HUES6 (cell line): ENCODE results near the gene KLHL17.

ENCODE experiments used
- H3K27ac ChIP-seq: 2 replicates; pipeline ENCODE4 v1.7.0; 2013; ENCODE audit warnings: low read depth, mild to moderate bottlenecking, low read length, inconsistent platforms
- H3K27me3 ChIP-seq: 2 replicates; pipeline ENCODE4 v1.6.1; 2013; ENCODE audit warnings: low read length; ENCODE audit not compliant: control insufficient read depth, insufficient read depth
- H3K36me3 ChIP-seq: 2 replicates; pipeline ENCODE4 v1.6.1; 2013; ENCODE audit warnings: low read length; ENCODE audit not compliant: control insufficient read depth, insufficient read depth
- H3K4me1 ChIP-seq: 2 replicates; pipeline ENCODE4 v1.6.1; 2013; ENCODE audit warnings: low read length; ENCODE audit not compliant: control insufficient read depth, insufficient read depth
- H3K4me3 ChIP-seq: 2 replicates; pipeline ENCODE4 v1.5.1; 2013; ENCODE audit warnings: low read depth, low read length
- H3K9ac ChIP-seq: one replicate; pipeline ENCODE4 v1.6.1; 2013; ENCODE audit warnings: mild to moderate bottlenecking, low read length
- H3K9me3 ChIP-seq: 2 replicates; pipeline ENCODE4 v1.6.1; 2013; ENCODE audit warnings: low read depth, low read length; ENCODE audit not compliant: control insufficient read depth, insufficient read depth

KLHL17 gene

DNA sequence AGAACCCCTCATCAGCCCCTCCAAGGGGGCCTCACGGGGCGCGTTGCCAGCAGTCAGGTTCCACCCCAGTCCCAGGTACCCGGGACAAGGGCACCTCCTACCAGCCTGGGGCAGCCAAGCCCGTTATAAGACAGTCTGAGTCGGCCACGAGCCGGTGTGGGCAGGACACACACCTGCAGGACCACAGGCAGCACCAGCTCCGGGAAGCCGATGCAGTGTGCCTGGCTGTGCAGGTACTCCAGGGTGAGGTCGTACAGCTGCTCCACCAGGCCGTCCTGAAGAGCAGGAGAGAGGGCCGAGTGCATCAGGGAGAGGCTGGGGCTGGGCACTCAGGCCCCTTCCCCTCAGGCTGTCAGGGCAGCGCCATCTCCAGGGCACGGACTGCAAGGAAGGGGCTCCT is 12.4 kb upstream of the KLHL17 start:
- Histone ChIP-seq H3K4me3 (no peak overlapping the region), H3K36me3 (peaks cover 78% of the 10 kb centered on the region), H3K9me3 (no peaks in the 10 kb centered on the region), H3K27me3 (peaks cover 8% of the 10 kb centered on the region), H3K9ac (no peak overlapping the region), H3K27ac (no peak overlapping the region), H3K4me1 (peaks cover 4% of the 10 kb centered on the region)

DNA sequence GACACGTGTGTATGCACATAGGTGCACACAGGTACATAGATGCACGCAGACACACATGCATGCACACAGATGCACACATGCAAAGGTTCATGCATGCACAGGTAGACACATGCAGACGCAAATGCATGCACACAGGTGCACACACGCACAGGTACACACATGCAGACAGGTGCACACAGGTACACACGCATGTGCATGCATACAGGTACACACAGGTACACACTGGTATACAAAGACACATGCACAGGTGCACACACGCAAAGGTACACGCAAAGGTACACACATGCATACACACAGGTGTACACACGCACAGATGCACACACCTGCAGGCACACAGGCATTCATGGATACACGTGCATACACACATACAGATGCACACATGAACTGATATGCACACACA is 10.1 kb upstream of the KLHL17 start:
- no peaks in the 10 kb centered on the region for H3K4me1 ChIP-seq
- no peak overlapping the region for H3K4me3 ChIP-seq
- no peaks in the 10 kb centered on the region for H3K9me3 ChIP-seq
- H3K9ac ChIP-seq: no peak overlapping the region
- H3K27me3 ChIP-seq: no peaks in the 10 kb centered on the region
- H3K36me3 ChIP-seq: peaks cover 97% of the 10 kb centered on the region
- H3K27ac ChIP-seq: no peak overlapping the region

DNA sequence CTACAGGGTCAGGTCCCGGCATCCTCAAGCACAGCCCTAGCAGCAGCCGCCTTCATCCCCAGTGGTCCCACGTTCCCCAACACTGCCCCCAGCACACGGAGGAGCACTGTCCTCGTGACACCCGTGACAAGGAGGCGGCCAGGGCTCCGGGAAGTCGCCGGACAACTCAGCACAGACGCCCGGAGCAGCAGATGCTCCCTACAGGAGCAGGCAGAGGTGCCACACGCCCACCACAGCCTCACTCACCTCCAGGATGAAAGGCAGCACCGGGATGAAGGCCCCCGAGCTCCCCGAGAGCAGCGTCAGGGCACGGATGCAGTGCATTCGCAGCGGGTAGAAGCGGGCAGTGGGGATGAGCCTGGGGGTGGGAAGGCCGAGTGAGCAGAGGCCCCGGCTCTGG is 9.5 kb upstream of the KLHL17 start:
- H3K36me3 ChIP-seq: peaks cover 97% of the 10 kb centered on the region
- no peaks in the 10 kb centered on the region for H3K9me3 ChIP-seq
- H3K27me3 ChIP-seq: no peaks in the 10 kb centered on the region
- no peak overlapping the region for H3K9ac ChIP-seq
- no peak overlapping the region for H3K27ac ChIP-seq
- no peaks in the 10 kb centered on the region for H3K4me1 ChIP-seq
- H3K4me3 ChIP-seq: no peak overlapping the region

DNA sequence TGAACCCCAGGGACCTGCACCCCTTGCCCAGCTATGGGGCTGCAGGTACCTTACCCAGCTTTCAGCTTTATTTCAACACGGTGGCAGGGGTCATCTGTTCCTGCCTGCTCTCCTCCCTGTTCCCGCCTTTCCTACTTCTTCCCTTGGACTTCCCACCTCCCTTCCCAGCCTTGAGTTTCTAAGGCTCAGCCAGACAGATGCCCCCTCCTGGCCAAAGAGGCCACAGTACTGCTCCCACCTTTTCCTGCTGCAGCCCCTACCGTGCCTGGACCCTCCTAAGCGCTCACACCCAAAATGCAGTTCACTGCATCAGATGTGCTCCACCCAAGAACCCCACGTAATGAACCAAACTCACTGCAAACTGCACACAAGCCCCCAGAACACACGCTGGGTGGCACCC is 9.0 kb upstream of the KLHL17 start:
- H3K9ac ChIP-seq: no peak overlapping the region
- H3K9me3 ChIP-seq: no peaks in the 10 kb centered on the region
- no peaks in the 10 kb centered on the region for H3K4me1 ChIP-seq
- peaks cover 97% of the 10 kb centered on the region for H3K36me3 ChIP-seq
- H3K27me3 ChIP-seq: no peaks in the 10 kb centered on the region
- H3K4me3 ChIP-seq: no peak overlapping the region
- H3K27ac ChIP-seq: no peak overlapping the region

DNA sequence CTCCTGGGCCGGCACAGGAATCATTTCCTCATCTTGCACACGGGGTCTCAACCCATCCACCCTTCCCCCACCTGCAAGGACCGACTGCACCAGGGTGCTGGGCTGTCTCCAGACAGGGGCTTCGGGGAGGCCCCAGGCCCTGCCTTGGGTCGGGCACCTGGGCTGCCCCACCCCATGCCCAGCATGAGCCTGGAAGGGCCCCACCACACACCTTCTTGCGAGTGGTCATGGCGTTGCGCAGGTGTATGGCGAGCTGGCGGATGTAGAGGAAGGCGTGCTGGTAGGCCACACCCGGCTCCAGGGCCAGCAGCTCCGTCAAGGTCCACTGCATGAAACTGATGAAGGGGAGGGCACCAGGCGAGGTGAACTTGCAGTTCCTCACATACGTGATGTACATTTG is 8.2 kb upstream of the KLHL17 start:
- H3K36me3 ChIP-seq: peaks cover 97% of the 10 kb centered on the region
- H3K4me3 ChIP-seq: no peak overlapping the region
- H3K4me1 ChIP-seq: no peaks in the 10 kb centered on the region
- H3K9ac ChIP-seq: no peak overlapping the region
- H3K9me3 ChIP-seq: no peaks in the 10 kb centered on the region
- no peak overlapping the region for H3K27ac ChIP-seq
- H3K27me3 ChIP-seq: no peaks in the 10 kb centered on the region

DNA sequence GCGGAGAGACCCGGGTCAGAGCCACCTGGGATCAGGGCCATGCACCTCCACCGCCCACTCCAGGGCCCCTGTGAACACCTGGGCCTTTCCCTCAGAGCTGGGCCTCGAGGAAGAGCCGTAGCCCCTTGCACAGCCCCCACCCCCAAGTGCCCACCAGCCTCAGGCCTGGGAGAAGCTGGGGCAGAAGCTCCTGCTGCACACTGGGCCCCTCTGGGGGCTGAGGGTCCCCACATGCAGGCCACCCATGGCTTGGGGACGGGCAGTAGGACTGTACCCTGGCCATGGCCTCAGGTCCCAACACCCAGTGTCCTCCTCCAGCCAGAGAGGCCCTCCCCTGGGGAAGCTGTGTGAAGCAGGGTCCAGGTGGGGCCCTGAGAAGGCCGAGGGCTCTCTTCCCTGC is 7.8 kb upstream of the KLHL17 start:
- Histone ChIP-seq H3K27ac (no peak overlapping the region), H3K9ac (no peak overlapping the region), H3K9me3 (no peaks in the 10 kb centered on the region), H3K4me3 (no peak overlapping the region), H3K36me3 (peaks cover 93% of the 10 kb centered on the region), H3K4me1 (no peaks in the 10 kb centered on the region), H3K27me3 (no peaks in the 10 kb centered on the region)

DNA sequence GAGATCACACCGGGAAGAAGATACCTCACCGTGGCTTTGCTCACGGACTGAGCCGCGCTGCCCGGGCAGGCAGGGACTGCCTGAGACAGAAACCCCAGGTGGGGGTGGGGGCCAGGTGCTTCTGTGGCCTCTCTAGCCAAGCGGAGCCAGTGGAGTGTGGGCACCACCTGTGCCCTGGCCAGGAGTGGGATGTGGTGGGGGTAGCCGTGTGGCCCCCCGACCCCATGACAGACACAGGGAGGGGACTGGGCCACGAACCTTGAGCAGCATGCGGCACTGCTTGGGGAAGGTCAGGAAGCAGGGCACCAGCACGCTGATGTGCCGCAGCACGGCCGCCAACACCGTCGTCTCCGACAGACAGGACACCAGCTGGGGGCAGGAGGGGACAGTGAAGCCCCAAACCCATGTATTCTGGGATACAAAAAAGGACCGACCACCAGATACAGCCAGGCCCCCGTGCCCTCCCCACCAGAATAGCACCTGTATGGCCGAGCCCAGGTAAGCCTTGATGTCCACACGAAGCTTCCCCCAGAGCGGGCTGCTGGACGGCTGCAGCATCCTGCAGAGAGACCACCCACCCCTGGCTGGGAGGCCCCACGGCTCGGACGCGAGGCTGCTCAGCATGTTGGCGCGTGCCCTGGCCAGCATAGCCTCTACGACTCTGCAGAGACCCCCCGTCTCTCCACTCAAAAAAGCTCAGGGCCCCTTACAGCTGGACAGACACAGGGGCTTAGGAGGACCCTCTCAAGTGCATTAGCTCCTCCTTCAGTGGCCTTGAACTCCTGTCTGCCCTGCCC is 6.7 kb upstream of the KLHL17 start:
- Histone ChIP-seq H3K9ac (no peak overlapping the region), H3K36me3 (peaks cover 82% of the 10 kb centered on the region), H3K9me3 (no peaks in the 10 kb centered on the region), H3K27ac (no peak overlapping the region), H3K4me1 (no peaks in the 10 kb centered on the region), H3K4me3 (no peak overlapping the region), H3K27me3 (no peaks in the 10 kb centered on the region)

DNA sequence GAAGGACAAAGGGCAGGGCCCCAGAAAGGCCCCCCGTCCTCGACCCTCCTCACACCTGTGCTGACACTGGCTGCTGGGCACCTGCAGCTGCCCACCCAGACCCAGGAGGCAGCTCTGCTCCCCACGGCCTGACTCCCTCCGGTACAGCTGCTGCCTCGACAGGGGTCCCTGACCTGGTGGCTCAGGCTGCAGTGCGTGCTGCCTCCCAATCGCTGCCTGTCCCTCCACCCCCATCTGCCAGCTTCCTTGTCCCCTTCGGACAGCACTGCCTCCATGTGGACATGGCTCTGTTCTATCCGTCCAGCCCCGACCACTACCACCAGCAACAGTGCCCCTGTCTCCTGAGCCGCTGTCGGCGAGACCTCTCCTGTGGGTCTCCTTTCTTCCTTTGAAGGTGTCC is 5.5 kb upstream of the KLHL17 start:
- Histone ChIP-seq H3K27me3 (peaks cover 8% of the 10 kb centered on the region), H3K9ac (no peak overlapping the region), H3K4me1 (no peaks in the 10 kb centered on the region), H3K4me3 (no peak overlapping the region), H3K27ac (no peak overlapping the region), H3K9me3 (no peaks in the 10 kb centered on the region), H3K36me3 (peaks cover 70% of the 10 kb centered on the region)

DNA sequence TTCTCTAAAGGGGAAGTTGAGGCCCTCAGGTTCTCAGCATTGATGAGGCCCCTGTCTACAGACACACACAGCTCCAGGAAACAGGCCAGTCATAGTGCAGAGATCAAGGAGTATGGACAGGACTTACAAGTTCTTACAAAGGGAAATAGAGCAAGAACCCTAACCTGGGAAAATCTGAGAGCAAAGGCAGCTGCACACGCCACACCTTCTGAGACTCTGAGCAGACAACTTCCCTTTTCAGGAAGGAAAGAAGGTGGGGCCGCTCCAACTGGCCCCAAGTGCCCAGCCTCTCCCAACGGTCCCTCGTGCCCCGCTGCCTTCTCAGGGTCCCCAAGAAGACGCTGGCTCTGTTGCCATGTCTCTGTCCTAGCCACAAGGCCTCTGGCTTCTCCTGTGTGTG is 4.9 kb upstream of the KLHL17 start:
- H3K4me3 ChIP-seq: no peak overlapping the region
- no peaks in the 10 kb centered on the region for H3K4me1 ChIP-seq
- no peak overlapping the region for H3K27ac ChIP-seq
- H3K36me3 ChIP-seq: peaks cover 64% of the 10 kb centered on the region
- H3K9me3 ChIP-seq: no peaks in the 10 kb centered on the region
- no peak overlapping the region for H3K9ac ChIP-seq
- peaks cover 12% of the 10 kb centered on the region for H3K27me3 ChIP-seq

DNA sequence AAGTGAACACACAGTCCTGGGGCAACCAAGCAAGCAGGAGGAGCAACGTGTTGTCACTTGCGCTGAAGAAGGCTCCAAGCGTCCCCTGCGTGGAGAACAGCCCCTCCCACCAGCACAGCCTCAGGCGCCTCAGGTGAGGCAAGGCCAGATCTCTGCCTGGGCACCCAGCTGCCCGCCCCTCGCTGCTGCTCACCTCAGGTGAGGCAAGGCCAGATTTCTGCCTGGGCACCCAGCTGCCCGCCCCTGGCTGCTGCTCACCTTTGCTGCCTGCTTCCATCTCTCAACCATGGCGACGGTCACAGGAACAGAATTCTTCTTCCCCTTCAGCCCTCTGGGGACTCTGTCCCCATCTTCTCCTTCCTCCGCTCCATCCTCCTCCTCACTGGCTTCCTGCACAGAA is 3.7 kb upstream of the KLHL17 start:
- Histone ChIP-seq H3K36me3 (peaks cover 58% of the 10 kb centered on the region), H3K4me1 (peaks cover 5% of the 10 kb centered on the region), H3K27me3 (peaks cover 21% of the 10 kb centered on the region), H3K27ac (no peak overlapping the region), H3K9me3 (no peaks in the 10 kb centered on the region), H3K9ac (no peak overlapping the region), H3K4me3 (no peak overlapping the region)

DNA sequence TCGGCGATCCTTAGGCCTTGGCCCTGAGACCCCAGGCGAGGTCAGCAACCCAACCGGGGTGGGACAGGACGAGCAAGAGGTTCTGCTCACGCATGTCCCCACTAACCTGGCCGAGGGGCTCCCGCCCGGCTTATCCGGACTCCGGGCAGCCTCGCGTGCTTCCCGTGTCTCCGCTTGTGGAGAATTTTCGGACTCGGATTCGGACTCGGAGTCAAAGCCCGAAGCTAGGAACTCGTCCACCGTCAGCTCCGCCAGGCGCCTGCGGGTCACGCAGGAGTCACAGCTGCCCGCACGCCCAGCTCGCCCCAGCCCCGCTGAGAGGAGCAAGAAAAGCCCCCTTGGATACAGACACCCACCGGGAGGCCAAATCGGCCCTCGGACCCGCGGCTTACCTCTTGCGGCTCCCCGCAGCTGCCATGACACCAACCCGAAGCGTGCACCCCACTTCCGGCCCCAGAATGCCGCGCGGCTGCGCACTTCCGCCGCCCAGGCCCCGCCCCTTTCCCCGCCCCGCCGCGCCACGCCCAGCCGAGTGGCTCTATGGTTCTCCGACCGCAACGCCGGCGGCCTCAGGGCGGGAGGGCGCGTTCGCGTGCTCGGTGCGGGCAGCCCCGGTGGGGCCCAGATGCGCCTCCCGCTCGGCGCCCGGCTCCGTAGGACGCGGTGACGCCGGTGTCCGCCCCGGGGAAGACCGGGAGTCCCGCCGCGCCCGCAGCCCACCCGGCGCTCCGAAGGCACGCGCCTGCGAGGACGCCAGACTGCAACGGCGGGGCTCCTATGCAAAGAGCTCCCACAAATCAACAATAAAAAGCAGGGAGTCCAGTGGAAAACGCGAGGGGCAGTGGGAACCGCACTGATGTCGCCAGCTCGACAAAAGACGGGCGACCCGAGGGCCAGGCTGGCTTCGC is 1.3 kb upstream of the KLHL17 start, which contains the start of gene NOC2L:
Gene NOC2L, minus strand, starts transcription at position 434 of the 908 bp plus-strand sequence. Its CDS starts 16 bp downstream, at position 418.
- Histone ChIP-seq H3K36me3 (peaks cover 56% of the 10 kb centered on the region), H3K4me1 (peaks cover 5% of the 10 kb centered on the region), H3K27me3 (peaks cover 23% of the 10 kb centered on the region), H3K27ac (peak within 1 kb of the TSS; percentile 67; the same call in 1 of the 2 replicates), H3K4me3 (peak within 1 kb of the TSS; percentile 99), H3K9me3 (no peaks in the 10 kb centered on the region), H3K9ac (peak within 1 kb of the TSS; percentile 87)
